ENCODE data around the gene PPIF.

DNA sequence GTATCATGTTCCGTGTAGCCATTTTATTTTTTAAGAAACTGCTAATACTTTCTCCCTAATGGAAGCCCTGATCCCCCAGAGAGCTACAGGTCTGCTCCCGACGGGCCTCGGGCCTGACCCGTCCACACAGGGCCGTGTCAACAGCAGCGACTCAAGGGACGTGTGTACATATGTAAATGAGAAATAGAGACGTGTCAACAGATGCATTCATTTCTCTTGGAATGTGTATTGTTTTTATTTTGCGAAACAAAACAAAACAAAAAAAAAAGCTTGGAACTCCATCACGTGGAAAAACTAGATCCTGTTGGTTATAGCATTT is 31.7 kb upstream of the PPIF start:
- TF ChIP-seq, protein P1, sequence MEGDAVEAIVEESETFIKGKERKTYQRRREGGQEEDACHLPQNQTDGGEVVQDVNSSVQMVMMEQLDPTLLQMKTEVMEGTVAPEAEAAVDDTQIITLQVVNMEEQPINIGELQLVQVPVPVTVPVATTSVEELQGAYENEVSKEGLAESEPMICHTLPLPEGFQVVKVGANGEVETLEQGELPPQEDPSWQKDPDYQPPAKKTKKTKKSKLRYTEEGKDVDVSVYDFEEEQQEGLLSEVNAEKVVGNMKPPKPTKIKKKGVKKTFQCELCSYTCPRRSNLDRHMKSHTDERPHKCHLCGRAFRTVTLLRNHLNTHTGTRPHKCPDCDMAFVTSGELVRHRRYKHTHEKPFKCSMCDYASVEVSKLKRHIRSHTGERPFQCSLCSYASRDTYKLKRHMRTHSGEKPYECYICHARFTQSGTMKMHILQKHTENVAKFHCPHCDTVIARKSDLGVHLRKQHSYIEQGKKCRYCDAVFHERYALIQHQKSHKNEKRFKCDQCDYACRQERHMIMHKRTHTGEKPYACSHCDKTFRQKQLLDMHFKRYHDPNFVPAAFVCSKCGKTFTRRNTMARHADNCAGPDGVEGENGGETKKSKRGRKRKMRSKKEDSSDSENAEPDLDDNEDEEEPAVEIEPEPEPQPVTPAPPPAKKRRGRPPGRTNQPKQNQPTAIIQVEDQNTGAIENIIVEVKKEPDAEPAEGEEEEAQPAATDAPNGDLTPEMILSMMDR (IDR thresholded peaks at IDR 0.05 in 4 of 5, conservative IDR thresholded peaks at IDR 0.05 in 1 of 5) = no peak
- no peak for TF ChIP-seq POLR2A (IDR thresholded peaks at IDR 0.05)

Measured in gastrocnemius medialis (tissue), 4 donors.